ENCODE measurements around the gene KCNN4. TPM values are rescaled to one million over a fixed set of nuclear protein-coding genes. Genes with fewer than 3 reads are reported as not detected.

The KCNN4 gene
- total and polyA plus RNA-seq, 12 donors, result 0.34 to 1.6 (median 0.86) TPM

DNA sequence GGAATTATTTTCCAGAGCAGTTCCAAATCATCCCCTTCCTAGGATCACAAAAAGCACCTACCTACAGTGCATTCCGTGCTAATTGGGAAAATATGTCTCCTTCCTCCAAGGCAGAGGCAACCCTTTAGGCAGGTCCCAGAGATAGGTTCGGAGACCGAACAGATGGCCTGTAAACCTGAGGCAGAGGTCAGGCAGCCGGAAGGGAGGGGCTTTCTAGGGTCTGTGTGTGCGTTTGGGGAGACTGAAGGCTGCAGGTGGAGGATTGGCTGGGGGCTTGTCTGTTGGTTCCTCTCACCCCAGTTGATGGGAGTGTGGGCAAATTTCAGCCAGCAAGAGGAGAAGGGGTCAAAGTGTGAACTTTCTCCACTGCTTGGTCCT lies 7.1 kb downstream of the KCNN4 start:
- H3K36me3 ChIP-seq, result no peaks in the 10 kb centered on the region
- H3K9me3 ChIP-seq, result no peaks in the 10 kb centered on the region
- DNase-seq, result no peak
- H3K27me3 ChIP-seq, result peaks cover 0 to 2% (median 0%) of the 10 kb centered on the region in 7 donors
- WGBS, 2 donors, result 45 to 55% methylated on average over 5 of the region's 5 CpGs
- peaks cover 0 to 45% (median 16%) of the 10 kb centered on the region in 9 donors for H3K4me1 ChIP-seq
- no peak overlapping the region for H3K27ac ChIP-seq
- H3K4me3 ChIP-seq, result no peak overlapping the region
- no peak for ATAC-seq
- TF ChIP-seq, protein P1, sequence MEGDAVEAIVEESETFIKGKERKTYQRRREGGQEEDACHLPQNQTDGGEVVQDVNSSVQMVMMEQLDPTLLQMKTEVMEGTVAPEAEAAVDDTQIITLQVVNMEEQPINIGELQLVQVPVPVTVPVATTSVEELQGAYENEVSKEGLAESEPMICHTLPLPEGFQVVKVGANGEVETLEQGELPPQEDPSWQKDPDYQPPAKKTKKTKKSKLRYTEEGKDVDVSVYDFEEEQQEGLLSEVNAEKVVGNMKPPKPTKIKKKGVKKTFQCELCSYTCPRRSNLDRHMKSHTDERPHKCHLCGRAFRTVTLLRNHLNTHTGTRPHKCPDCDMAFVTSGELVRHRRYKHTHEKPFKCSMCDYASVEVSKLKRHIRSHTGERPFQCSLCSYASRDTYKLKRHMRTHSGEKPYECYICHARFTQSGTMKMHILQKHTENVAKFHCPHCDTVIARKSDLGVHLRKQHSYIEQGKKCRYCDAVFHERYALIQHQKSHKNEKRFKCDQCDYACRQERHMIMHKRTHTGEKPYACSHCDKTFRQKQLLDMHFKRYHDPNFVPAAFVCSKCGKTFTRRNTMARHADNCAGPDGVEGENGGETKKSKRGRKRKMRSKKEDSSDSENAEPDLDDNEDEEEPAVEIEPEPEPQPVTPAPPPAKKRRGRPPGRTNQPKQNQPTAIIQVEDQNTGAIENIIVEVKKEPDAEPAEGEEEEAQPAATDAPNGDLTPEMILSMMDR (IDR thresholded peaks at IDR 0.05), result no peak
- intact Hi-C loops (cut with DNase I), result loop anchor here in 1 of 10 donors (2.0 kb wide), 1 partner anchor 33 kb away; no protein-coding TSS in a partner anchor

GRCh38 chr19:43769256-43769655 lies 11.5 kb downstream of the KCNN4 start:
- WGBS, 2 donors, result 91 to 95% methylated on average over 14 of the region's 14 CpGs
- intact Hi-C loops (cut with DNase I), result no loop called here
- no peak for DNase-seq
- TF ChIP-seq, protein P1 (IDR thresholded peaks at IDR 0.05), result no peak
- Histone ChIP-seq H3K36me3 (no peaks in the 10 kb centered on the region), H3K4me3 (no peak overlapping the region), H3K4me1 (peaks cover 0 to 56% (median 5%) of the 10 kb centered on the region in 9 donors), H3K27ac (peak overlapping the region in 1 of 10 donors; percentile 83), H3K9me3 (no peaks in the 10 kb centered on the region), H3K27me3 (no peaks in the 10 kb centered on the region)
- ATAC-seq, result no peak

- peak in 2 of 8 donors; percentile 25 to 34 for ATAC-seq
Observed at GRCh38 chr19:43768273-43769050, 12.3 kb downstream of the KCNN4 start.

DNA sequence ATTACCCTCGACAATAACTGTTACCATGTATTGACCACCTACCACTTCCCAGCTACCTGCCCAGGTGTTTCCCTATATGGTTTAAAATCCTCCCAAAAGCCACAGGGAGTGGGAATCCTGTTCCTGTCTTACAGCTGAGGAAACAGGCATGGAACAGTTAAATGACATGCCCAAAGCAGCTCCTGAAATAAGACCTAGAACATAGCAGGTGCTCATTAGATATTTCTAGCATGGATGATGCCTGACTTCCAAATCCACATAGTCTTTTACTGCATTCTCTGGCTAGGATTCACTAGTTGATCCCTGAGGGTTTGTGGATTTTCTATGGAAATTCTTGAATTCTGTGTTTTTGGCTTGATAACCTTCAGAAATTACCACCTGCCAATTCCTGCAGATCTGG lies 13.0 kb downstream of the KCNN4 start:
- H3K27me3 ChIP-seq, result no peaks in the 10 kb centered on the region
- no peaks in the 10 kb centered on the region for H3K36me3 ChIP-seq
- WGBS, 2 donors, result 75 to 77% methylated on average over 1 of the region's 1 CpG
- intact Hi-C loops (cut with DNase I), result no loop called here
- TF ChIP-seq, protein P1 (IDR thresholded peaks at IDR 0.05), result no peak
- H3K9me3 ChIP-seq, result no peaks in the 10 kb centered on the region
- DNase-seq (no peak), ATAC-seq (no peak)
- peak overlapping the region in 1 of 10 donors; percentile 83 for H3K27ac ChIP-seq
- no peak overlapping the region for H3K4me3 ChIP-seq
- peaks cover 0 to 66% (median 0%) of the 10 kb centered on the region in 9 donors for H3K4me1 ChIP-seq

More at GRCh38 chr19:43768273-43769050, 12.3 kb downstream of the KCNN4 start:
- TF ChIP-seq, protein P1 (IDR thresholded peaks at IDR 0.05), result no peak
- intact Hi-C loops (cut with DNase I), result no loop called here
- Histone ChIP-seq H3K4me1 (peaks cover 0 to 60% (median 0%) of the 10 kb centered on the region in 9 donors), H3K4me3 (no peak overlapping the region), H3K9me3 (no peaks in the 10 kb centered on the region), H3K27me3 (no peaks in the 10 kb centered on the region), H3K36me3 (no peaks in the 10 kb centered on the region), H3K27ac (peak overlapping the region in 1 of 10 donors; percentile 83)
- DNase-seq, result no peak
- WGBS, 2 donors, result 72 to 76% methylated on average over 15 of the region's 15 CpGs
